ENCODE data around the gene ZEB1. TPM values are rescaled to one million over a fixed set of nuclear protein-coding genes. Genes with fewer than 3 reads are reported as not detected.
"Not testable (repeated sequence)": the region's sequence is repeated elsewhere in the genome, so short reads cannot be mapped to it uniquely, and the experiment has no call there.

ZEB1 gene
- total and polyA plus RNA-seq, 9 of the 15 experiments (the other 6 are each of a cell fraction or from before 2014, with no cell fraction given) = 2.1 to 8.4 (median 4.9) TPM

GRCh38 chr10:31426401-31426800 lies 107.4 kb downstream of the ZEB1 start (continued):
- TF ChIP-seq, protein P1, sequence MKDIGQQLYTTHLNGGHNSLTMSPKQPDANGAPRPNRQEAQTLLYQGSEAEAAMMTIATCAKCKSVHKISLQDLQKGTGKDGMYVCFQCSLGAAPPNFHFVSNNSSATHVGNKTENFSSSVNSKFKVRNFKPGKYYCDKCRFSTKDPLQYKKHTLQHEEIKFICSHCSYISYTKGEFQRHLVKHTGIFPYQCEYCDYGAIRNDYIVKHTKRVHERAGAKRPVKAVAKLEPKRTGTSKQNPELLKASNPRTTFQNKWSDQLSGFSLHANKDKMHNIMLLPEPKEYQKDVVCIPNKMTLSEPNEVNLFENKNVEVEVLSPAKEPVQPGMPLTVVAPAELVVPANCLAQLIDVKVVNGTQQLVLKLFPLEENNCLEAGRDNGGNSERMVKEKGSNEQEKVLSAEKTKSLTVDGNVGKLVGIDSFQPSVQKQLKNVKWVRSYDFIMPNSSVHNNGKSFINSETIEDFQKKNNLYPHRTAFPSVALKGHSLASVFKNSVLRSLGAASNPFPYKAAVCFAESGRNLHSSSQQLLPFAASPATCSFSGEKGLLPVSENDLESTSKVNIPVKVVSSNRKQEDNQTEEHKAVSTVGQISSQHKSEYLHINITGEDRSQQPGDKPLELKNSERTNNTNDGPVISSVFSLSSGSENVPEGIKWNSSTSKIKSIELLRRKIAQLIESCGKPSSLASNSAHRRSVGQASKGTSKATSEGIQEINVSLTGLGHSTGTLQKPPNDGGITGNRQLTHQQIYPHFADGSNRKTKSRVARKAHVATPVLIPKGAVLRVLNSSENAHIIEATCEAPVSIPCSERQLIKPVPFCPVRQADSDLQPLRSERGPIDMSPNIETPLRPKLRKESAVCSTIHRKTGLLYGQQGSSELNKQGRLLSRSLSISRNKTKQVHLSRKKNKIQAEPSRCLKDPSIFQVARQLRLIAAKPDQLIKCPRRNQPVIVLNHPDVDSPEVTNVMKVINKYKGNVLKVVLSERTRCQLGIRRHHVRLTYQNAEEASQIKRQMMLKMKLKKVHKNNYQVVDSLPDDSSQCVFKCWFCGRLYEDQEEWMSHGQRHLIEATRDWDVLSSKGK (CRISPR knock-in tag; IDR thresholded peaks at IDR 0.05) = no peak
- TF ChIP-seq MTA2 (IDR thresholded peaks at IDR 0.05; ENCODE audit: low read depth) = no peak

GRCh38 chr10:31427334-31427733 lies 108.3 kb downstream of the ZEB1 start:
- FAIRE-seq; H3K9ac ChIP-seq (ENCODE audit: insufficient read depth in 1 of 2, low read depth in 2 of 2, low read length in 2 of 2); H3K27ac ChIP-seq (ENCODE audit: extremely low read depth, low read depth, low read length); in situ Hi-C loops (cut with MboI); H3K79me2 ChIP-seq (ENCODE audit: control insufficient read depth, insufficient read depth, low read length); CTCF ChIA-PET (ENCODE audit: low intra/inter-chr PET ratio); H3K9me1 ChIP-seq (ENCODE audit: control insufficient read depth, insufficient read depth, low read length); H3K36me3 ChIP-seq (ENCODE audit: control insufficient read depth, insufficient read depth, low read length); H3K9me3 ChIP-seq (replicated peaks; ENCODE audit: control insufficient read depth, insufficient read depth, low read depth, low read length); H3K4me1 ChIP-seq (replicated peaks in 1 of 2; ENCODE audit: control insufficient read depth in 2 of 2, insufficient read depth in 2 of 2, low read length in 2 of 2); H4K20me1 ChIP-seq (replicated peaks; ENCODE audit: control insufficient read depth, insufficient read depth, low read length); H2AFZ ChIP-seq (ENCODE audit: low read depth, low read length); intact Hi-C loops (cut with micrococcal nuclease); H3K4me2 ChIP-seq (ENCODE audit: insufficient read depth, low read length); ATAC-seq; H3K27me3 ChIP-seq (ENCODE audit: control insufficient read depth in 2 of 2, insufficient read depth in 2 of 2, low read length in 2 of 2); BruUV-seq (replicated peaks); H3K4me3 ChIP-seq; DNase-seq (ENCODE audit: extremely low read depth in 1 of 4, low spot score in 3 of 4): not testable (repeated sequence)
- POLR2A ChIA-PET = interaction anchor here (0.6 kb wide), 1 partner anchor 33 kb away, joined by 3 read pairs; no protein-coding TSS in a partner anchor
- WGBS (ENCODE audit: insufficient coverage, low coverage, missing lambda C conversion rate) = 28% methylated on average over 4 of the region's 10 CpGs

GRCh38 chr10:31428499-31428898 lies 109.5 kb downstream of the ZEB1 start:
- CTCF ChIA-PET (ENCODE audit: low intra/inter-chr PET ratio); H3K27me3 ChIP-seq (ENCODE audit: control insufficient read depth in 2 of 2, insufficient read depth in 2 of 2, low read length in 2 of 2); H3K79me2 ChIP-seq (ENCODE audit: control insufficient read depth, insufficient read depth, low read length); BruUV-seq (replicated peaks); H3K4me2 ChIP-seq (ENCODE audit: insufficient read depth, low read length); H3K9me1 ChIP-seq (ENCODE audit: control insufficient read depth, insufficient read depth, low read length); H3K9ac ChIP-seq (ENCODE audit: insufficient read depth in 1 of 2, low read depth in 2 of 2, low read length in 2 of 2); in situ Hi-C loops (cut with MboI); H3K27ac ChIP-seq (ENCODE audit: extremely low read depth, low read depth, low read length); H3K9me3 ChIP-seq (replicated peaks; ENCODE audit: control insufficient read depth, insufficient read depth, low read depth, low read length); H3K4me1 ChIP-seq (replicated peaks in 1 of 2; ENCODE audit: control insufficient read depth in 2 of 2, insufficient read depth in 2 of 2, low read length in 2 of 2); H3K4me3 ChIP-seq; H4K20me1 ChIP-seq (replicated peaks; ENCODE audit: control insufficient read depth, insufficient read depth, low read length); H2AFZ ChIP-seq (ENCODE audit: low read depth, low read length); DNase-seq (ENCODE audit: extremely low read depth in 1 of 4, low spot score in 3 of 4); POLR2A ChIA-PET; intact Hi-C loops (cut with micrococcal nuclease); ATAC-seq; H3K36me3 ChIP-seq (ENCODE audit: control insufficient read depth, insufficient read depth, low read length); FAIRE-seq: not testable (repeated sequence)
